Activated CD8-positive, alpha-beta memory T cell treated with anti-CD3 and anti-CD28 coated beads for 36 hours (primary cell): ENCODE measurements around the gene USP5. TPM values are rescaled to one million over a fixed set of nuclear protein-coding genes. Genes with fewer than 3 reads are reported as not detected.

Experiments used
- CTCF ChIA-PET: fragments of 350-600 bp; sonication (Branson Sonifier 250); formaldehyde crosslinking; loops from one replicate; lab custom pipeline; 2021; ENCODE audit warnings: antibody characterized with exemption; lab: Charles Lee
- POLR2A ChIA-PET: fragments of 350-600 bp; sonication (Branson Sonifier 250); formaldehyde crosslinking; loops from one replicate; lab custom pipeline; 2021; ENCODE audit warnings: antibody characterized with exemption; lab: Charles Lee
- total RNA-seq, 2 experiments: library from RNA; stranded (reverse); gene quantifications; one replicate each; pipeline ENCODE4 v1.2.3, GENCODE V29; 2021

Gene USP5
- total RNA-seq, 2 experiments from 2014 or later: 151 to 152 TPM

DNA sequence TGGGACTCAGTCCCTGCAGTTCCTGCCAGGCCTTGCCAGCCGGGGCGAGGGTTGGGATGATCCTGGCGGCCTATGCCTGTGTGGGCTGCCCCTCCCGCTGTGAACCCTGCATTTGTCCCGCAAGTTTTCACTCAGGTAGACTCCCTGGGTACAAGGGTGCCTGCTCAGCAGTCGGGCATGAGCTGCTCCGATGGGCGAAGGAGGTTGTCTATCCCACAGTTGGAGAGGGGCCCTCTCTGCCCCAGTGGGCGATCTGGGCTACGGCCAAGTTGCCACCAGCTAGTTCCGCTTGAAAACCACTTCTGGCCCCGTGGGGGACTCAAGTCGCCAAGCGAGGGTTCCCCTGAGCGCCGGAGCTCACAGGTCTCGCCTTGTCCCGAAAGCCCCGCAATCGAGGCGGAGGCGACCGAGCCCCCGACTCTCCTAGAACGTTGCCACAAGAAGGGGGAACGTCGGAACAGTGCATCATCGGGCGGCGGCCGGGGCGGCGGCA, 15.0 kb downstream of the USP5 start:
- CTCF ChIA-PET: interaction anchor here (1.2 to 7.9 kb wide), 6 partner anchors 12 to 115 kb away, joined by 3 to 63 read pairs (median 4); partner anchors contain the start of genes CDCA3, PTMS and USP5
- POLR2A ChIA-PET: interaction anchor here (0.6 to 4.8 kb wide), 12 partner anchors 9 to 374 kb away, joined by 3 to 49 read pairs (median 3); partner anchors contain the start of genes CDCA3, MLF2, MRPL51 and USP5

DNA sequence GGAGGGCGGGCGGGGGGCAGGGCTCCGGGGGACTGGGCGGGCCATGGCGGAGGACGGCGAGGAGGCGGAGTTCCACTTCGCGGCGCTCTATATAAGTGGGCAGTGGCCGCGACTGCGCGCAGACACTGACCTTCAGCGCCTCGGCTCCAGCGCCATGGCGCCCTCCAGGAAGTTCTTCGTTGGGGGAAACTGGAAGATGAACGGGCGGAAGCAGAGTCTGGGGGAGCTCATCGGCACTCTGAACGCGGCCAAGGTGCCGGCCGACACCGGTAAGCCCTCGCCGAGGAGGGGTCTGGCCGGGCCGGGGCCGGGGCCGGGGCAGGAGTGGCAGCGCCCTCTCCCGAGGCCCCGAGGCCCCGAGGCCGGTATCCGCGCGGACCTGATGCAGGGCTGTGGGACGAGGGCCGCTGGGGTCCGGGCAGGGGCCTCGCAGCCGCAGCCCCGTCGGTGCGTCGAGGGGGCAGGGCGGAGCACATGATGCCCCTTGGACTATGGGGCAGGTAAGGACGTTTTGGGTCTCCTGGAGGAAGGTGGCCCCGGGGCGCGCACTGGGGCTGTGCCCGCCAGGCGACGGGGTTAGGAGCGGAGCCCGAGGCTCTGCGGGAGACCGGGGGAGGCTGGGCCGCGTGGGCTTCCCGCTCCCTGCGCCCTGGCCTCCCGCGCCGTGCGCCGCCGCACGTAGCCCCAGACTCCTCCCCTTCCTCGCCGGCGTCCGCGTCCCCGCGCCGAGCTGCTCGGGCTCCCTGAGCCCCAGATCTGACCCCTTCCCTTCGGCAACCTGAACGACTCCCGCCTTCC, 15.7 kb downstream of the USP5 start, which contains the start of gene TPI1:
Gene TPI1 (plus strand): TSS at position 119 of the 798 bp plus-strand sequence. CDS start 36 bp downstream, at position 155.
- ChIA-PET POLR2A (interaction anchor here (0.6 to 4.8 kb wide), 14 partner anchors 8 to 374 kb away, joined by 3 to 49 read pairs (median 3); partner anchors contain the start of genes CDCA3, MLF2, MRPL51 and USP5), CTCF (interaction anchor here (0.6 to 7.9 kb wide), 6 partner anchors 12 to 125 kb away, joined by 3 to 63 read pairs (median 3); partner anchors contain the start of genes CDCA3 and USP5)

DNA sequence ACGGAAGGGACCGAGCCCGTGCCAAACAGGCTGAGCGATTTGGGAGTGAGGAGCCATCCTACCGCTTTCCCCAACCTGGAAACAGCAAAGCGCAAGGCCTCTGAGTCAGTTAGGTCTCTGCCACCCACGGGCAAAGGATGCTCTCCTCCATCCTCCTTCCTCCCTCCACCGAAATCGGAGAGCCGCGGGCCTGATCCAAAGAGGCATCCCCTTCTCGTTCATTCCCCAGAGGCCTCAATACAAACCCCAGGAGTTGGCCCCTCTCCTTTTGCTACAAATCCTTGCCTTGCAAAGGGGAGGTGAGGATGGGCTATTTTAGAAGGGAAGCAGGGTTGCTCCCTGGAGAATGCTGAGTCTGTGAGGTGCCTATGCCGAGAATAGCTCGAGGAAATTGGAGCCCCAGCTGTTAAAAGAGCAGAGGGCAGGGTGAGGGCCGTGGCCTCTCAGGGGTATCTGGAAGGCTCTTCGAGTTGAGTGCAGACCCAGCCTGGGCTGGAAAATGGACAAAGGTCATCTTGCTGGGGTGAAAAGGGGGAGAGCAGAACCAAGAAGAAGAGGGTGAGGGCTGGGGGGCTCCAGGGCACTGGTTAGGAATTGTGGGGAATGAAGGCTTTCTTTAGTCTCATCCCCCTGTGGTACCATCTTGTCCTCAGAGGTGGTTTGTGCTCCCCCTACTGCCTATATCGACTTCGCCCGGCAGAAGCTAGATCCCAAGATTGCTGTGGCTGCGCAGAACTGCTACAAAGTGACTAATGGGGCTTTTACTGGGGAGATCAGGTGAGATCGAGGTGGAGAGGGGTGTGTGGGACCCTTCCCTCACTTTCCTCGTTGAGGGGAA, 16.5 kb downstream of the USP5 start:
- ChIA-PET POLR2A (interaction anchor here (0.7 to 4.8 kb wide), 6 partner anchors 15 to 375 kb away, joined by 3 to 49 read pairs (median 3); partner anchors contain the start of genes CDCA3, MRPL51 and USP5), CTCF (interaction anchor here (0.6 to 7.9 kb wide), 7 partner anchors 15 to 125 kb away, joined by 3 to 63 read pairs (median 5); partner anchors contain the start of genes CDCA3 and USP5)

DNA sequence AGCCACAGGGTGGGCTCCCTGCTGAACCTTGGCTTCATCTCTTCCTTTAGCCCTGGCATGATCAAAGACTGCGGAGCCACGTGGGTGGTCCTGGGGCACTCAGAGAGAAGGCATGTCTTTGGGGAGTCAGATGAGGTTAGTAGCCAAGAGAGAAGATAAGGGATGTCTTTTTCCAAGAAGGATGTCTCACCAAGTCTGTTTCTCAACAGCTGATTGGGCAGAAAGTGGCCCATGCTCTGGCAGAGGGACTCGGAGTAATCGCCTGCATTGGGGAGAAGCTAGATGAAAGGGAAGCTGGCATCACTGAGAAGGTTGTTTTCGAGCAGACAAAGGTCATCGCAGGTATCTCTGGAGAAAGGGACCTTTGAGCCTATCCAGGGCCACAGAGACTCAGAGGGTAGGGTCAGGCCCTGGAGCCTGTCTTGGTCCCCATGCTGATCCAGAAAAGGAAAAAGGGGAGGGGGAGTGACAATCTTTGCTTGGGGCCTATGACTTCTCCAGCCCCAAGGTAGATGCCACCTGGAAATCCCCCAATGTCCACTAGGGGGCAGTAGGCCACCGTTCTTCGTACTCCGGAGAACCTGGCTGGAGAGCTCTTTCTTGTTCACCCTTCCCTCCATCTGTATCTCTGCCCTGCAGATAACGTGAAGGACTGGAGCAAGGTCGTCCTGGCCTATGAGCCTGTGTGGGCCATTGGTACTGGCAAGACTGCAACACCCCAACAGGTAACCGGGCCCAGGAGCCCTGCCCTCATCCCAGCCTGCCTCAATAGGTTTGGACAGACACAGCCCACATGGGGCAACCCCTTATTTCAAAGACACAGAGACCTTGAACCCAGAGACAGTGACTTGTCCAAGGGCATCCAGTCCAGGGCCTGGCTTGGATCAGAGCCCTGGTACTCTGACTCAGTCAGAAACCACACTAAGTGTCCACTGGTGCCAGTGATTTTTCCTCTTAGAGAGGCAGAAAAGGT, 17.4 kb downstream of the USP5 start:
- POLR2A ChIA-PET: interaction anchor here (0.7 to 4.8 kb wide), 6 partner anchors 16 to 238 kb away, joined by 3 to 49 read pairs (median 3); partner anchors contain the start of genes CDCA3 and USP5
- CTCF ChIA-PET: interaction anchor here (0.6 to 7.9 kb wide), 15 partner anchors 8 to 126 kb away, joined by 3 to 63 read pairs (median 5); partner anchors contain the start of genes CDCA3, MLF2, P3H3 and USP5

DNA sequence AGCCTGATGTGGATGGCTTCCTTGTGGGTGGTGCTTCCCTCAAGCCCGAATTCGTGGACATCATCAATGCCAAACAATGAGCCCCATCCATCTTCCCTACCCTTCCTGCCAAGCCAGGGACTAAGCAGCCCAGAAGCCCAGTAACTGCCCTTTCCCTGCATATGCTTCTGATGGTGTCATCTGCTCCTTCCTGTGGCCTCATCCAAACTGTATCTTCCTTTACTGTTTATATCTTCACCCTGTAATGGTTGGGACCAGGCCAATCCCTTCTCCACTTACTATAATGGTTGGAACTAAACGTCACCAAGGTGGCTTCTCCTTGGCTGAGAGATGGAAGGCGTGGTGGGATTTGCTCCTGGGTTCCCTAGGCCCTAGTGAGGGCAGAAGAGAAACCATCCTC, 18.4 kb downstream of the USP5 start:
- ChIA-PET POLR2A (interaction anchor here (0.7 to 4.8 kb wide), 3 partner anchors 17 to 64 kb away, joined by 3 to 49 read pairs (median 10); partner anchors contain the start of genes CDCA3 and USP5), CTCF (interaction anchor here (1.2 to 7.9 kb wide), 4 partner anchors 17 to 93 kb away, joined by 3 to 63 read pairs (median 6); partner anchors contain the start of genes CDCA3 and USP5)

DNA sequence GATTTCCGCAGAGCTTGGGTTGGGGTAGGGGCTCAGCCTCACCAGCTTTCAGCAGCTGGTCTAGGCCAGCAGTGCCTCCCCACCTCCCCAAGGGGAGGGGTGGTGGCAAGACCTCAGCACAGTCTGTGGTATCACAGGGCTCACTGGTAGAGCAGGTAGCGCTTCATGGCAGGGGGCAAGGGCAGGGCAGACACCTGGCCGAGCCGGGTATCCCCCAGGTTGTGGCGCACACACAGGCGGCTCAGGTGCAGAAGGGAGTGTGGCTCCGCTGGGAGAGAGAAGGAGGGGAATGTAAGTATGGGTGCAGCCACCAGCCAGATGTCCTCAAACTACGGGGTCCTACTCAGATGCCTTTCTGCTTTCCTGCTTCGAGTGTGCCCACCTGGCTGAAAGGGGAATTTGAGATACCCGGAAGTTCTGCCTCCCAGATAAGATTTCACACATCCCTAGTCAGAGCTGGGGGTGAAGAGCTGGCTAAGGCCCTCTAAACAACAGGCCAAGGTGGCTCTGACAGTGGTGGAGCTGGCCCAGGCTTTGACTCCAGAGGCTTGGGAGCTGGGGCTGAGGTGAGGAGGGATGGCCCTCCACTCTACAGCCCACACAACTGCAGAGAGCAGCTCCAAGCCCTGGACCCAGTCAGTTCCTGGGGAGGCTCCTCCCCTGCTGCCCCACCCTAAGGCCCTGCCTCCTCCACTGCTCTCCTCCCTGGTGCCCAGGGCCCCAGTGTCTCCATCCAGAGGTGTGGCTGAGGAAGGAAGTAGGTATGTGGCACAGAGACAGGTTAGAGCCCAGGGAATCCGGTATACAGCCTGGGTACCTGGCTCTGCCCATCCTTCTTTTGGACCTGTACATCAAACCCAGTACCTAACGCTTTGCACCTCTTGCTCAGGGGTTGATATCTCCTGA, 19.4 kb downstream of the USP5 start:
- CTCF ChIA-PET: interaction anchor here (0.7 to 2.7 kb wide), 12 partner anchors 10 to 236 kb away, joined by 3 to 29 read pairs (median 4); partner anchors contain the start of genes CDCA3, COPS7A, ENO2 and LPCAT3
- POLR2A ChIA-PET: interaction anchor here (0.7 to 3.5 kb wide), 7 partner anchors 13 to 118 kb away, joined by 3 to 41 read pairs (median 3); partner anchors contain the start of genes CDCA3, MLF2 and USP5

DNA sequence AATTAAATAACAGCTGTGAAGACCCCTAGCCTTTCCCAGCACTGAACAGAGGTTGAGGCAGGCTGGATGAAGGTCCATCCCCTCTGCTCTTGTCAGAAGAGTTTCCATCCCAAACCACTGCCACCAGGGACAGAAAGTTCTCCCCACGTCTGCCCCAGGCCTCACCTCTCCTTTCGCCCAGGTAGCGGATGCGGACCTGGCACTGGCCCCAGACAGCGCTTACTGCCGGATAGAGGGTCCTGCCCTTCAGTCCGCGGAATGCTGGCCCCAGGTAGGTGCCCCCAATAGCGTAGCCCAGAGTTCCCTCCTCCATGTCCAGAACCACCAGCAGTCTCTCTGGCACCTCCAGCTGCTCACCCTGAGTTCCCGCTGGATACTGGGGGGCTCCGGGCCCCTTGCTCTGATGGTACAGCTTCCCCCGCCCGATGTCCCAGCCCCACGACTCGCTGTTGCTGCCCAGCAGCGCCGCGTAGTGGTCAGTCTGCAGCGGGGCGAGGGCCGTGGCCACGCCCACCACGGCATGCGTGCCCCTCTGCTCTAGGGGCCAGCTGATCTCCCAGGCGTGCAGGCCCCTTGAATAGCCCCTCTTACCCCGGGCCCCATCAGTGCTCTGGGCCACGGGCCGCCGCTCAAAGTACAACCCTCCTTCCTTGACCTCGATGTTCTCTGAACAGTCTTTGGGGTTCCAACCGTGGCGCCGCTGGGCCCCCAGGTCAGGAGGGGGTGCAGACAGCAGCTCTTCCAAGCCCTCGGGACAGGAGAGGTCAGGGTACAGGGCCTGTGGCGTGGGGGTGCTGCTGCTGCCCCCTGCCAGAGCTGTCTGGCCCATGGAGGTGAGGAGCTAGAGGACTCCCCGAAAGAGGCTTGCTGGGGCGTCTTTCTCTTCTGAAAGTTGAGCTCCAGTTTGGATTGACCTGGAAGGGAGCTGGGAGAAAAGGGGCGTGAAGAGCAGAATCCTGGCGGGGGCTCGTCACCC, 20.4 kb downstream of the USP5 start:
- POLR2A ChIA-PET: interaction anchor here (0.5 to 3.5 kb wide), 24 partner anchors 10 to 336 kb away, joined by 3 to 41 read pairs (median 4); partner anchors contain the start of genes ATN1, C12orf57, CDCA3 and COPS7A
- CTCF ChIA-PET: interaction anchor here (0.6 to 2.9 kb wide), 33 partner anchors 8 to 242 kb away, joined by 3 to 30 read pairs (median 4); partner anchors contain the start of genes CDCA3, COPS7A, ENO2 and LRRC23

DNA sequence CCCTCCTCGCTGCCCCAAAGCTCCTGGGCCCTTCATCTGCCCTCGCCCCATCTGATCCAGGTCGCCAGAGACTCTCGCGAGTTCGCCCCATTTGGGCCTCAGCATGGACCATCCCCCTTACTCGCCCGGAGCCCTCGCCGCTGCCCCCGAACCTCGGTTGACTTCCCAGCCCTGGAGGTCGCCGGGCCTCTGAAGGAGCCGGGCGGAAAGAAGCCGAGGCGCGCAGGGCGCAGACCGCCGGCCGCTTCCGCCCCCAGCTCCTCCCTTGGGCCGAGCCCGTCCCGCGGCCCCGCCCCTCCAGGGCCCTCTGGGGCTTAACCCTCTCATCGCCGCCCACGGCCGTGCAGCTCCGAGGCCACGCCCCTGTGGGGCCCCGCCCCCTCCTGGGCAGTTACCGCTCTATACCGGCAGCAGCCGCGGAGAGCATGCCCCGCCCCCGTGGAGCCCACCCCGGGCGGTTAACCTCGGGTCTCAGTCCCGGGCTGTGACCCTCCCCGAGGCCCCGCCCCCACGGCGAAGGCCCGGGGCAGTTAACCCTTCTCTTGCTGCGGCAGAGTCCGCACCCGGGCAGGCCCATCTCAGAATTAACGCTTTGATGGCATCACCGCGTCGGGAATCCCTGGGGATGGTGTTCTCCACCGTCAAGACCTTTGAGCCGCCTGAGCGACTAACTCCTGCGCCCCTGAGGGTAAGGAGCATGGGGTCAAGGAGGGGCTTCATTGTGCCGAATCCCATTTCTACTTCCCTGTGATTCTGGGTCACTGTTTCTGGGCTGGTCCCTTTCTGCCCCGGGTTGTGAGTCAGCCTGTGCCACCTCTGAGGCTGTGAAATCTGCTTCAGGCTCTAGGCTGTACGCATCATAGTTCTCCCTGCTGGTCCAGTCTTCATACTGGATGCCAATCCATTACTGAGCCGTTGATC, 21.4 kb downstream of the USP5 start, which contains the start of gene SPSB2:
Gene SPSB2 (minus strand): TSS at position 210 of the 921 bp plus-strand sequence. CDS start 402 bp downstream, outside the sequence.
- ChIA-PET POLR2A (interaction anchor here (0.5 to 3.5 kb wide), 22 partner anchors 9 to 337 kb away, joined by 3 to 41 read pairs (median 4); partner anchors contain the start of genes ATN1, C12orf57, CDCA3 and COPS7A), CTCF (interaction anchor here (0.6 to 2.9 kb wide), 29 partner anchors 8 to 270 kb away, joined by 3 to 30 read pairs (median 4); partner anchors contain the start of genes CDCA3, COPS7A, ENO2 and LRRC23)

DNA sequence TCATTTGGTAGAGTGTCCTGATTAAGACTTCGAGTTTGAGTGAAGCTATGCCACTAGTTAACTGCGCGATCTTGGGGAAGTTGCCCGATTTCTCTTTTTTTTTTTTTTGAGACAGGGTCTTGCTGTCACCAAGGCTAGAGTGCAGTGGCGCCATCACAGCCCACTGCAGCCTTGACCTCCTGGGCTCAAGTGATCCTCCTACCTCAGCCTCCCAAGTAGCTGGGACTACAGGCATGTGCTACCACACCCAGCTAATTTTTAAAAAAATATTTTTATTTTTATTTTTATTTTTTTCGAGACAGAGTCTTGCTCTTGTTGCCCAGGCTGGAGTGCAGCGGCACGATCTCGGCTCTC, 22.0 kb downstream of the USP5 start:
- ChIA-PET POLR2A (interaction anchor here (1.3 to 3.5 kb wide), 3 partner anchors 17 to 64 kb away, joined by 5 to 41 read pairs (median 20); partner anchors contain the start of genes CDCA3 and USP5), CTCF (interaction anchor here (0.7 to 2.9 kb wide), 5 partner anchors 17 to 270 kb away, joined by 3 to 30 read pairs (median 5); partner anchors contain the start of gene MLF2)

DNA sequence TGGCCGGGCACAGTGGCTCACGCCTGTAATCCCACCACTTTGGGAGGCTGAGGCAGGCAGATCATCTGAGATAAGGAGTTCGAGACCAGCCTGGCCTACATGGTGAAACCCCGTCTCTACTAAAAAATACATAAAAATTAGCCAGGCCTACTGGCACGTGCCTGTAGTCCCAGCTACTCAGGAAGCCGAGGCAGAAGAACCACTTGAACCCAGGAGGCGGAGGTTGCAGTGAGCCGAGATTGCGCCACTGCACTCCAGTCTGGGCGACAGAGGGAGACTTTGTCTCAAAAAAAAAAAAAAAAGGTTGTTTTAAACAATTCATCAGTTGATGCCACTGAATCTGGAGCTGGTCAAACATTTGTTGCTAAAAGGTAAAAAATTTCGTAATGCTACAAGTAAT, 27.9 kb downstream of the USP5 start:
- POLR2A ChIA-PET: interaction anchor here (0.7 kb wide), 1 partner anchor 57 kb away, joined by 3 read pairs; no protein-coding TSS in a partner anchor
- CTCF ChIA-PET: interaction anchor here (1.2 to 4.8 kb wide), 2 partner anchors 12 to 13 kb away, joined by 3 to 21 read pairs; partner anchors contain the start of gene TPI1

DNA sequence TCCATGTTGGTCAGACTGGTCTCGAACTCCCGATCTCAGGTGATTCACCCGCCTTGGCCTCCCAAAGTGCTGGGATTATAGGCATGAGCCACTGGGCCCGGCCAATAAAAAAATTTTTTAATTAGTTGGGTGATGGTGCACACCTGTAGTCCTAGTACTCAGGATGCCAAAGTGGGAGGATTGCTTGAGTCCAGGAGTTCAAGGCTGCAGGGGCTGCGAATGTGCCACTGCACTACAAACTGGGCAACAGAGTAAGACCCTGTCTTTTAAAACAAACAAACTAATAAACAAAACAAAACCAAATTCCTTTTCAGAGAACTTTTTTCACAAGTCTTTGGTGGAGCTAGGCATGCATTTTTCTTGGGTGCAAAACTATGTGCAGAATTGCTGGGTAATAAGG, 31.3 kb downstream of the USP5 start:
- CTCF ChIA-PET: interaction anchor here (1.0 to 4.8 kb wide), 2 partner anchors 8 to 11 kb away, joined by 3 to 21 read pairs; no protein-coding TSS in a partner anchor
- POLR2A ChIA-PET: interaction anchor here (1.0 kb wide), 1 partner anchor 11 kb away, joined by 3 read pairs; the partner anchor contains the start of gene SPSB2

DNA sequence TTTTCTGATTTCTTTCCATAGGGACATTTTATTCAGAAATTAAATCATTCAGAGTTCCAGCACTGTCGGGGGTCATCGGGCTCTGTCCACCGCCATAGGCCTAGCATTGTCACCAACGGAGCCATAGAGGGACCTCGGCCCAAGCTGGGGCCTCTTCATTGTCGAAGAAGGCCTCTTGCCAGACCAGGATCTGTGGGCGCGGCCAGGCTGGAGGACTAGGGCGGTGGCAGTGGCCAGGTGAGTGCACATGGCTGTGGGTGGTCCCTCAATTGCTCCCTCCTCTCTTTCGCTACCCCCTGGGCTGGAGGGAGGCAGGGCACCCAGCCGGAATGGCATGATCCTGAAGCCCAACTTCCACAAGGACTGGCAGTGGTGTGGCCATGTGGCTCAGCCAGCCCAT, 31.7 kb downstream of the USP5 start:
- CTCF ChIA-PET: no interaction called here
- POLR2A ChIA-PET: interaction anchor here (1.0 kb wide), 1 partner anchor 11 kb away, joined by 3 read pairs; the partner anchor contains the start of gene SPSB2

DNA sequence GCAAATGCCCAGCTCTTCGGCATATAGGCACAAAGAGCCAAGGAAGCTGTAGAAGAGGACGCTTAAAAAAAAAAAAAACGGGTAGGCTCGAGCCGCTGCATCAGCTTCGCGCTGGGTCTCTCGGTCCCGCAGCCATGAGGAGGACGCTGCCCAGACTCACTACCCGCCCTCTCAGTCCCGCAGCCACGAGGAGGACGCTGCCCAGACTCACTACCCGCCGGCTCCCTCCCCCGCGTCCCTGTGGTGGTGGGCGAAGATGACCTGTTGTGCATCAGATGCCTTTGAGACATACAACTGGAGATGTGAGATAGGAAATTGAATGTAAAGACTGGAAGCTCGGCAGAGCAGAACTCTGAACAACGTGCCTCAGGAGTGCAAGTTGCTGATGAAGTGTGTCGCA, 32.6 kb downstream of the USP5 start:
- POLR2A ChIA-PET: no interaction called here
- CTCF ChIA-PET: no interaction called here
